AG10803 (cell line): ENCODE data around the gene MBP.

Source experiments
- DNase-seq: peaks from one replicate; pipeline ENCODE4 v3.0.0; 2010; ENCODE audit warnings: low read depth
- H3K4me3 ChIP-seq: 2 replicates; pipeline ENCODE4 v1.5.1; 2011; ENCODE audit warnings: mild to moderate bottlenecking, low read length, control low read depth
- CTCF ChIP-seq: conservative IDR thresholded peaks from 2 replicates; pipeline ENCODE4 v1.5.1; 2011; ENCODE audit warnings: mild to moderate bottlenecking, low read length, control low read depth, inconsistent platforms

The MBP gene

DNA sequence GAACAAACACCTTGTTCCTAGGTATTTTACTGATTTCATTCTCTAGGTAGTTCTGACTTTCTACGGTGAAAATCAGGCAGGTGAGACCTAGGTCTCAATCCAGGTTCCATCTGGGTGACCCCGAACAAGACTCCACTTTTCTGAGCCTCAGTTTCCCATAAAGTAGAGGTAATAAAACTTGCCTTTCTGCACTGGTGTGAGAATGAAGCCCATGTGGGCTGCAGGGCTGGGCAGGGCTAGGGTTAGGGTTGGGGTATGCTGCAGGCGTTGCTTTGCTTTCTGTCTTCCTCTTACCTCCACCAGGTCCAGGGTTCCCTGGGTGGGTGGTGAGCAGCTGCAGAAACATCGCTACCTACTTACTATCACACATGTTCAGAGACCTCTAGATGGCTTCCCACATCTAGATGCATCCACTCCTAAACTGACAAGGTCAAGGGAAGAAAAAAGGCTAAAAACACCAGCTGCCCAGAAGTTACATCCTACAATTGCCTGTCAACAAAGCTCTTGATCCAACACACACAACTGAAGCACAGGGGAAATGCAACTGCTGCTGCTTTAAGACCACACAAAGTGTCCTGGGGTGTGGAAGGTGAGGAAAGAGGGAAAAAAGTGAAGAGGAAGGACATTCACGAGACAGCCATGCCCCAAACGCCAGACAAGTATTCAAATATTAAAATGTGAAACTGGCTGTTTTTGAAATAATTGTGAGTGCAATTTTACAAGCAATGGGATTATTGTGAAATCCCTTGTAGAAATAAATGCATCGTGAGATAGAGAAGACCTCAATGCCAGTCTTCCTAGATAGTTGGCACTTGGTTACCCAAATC, 23.5 kb downstream of the MBP start:
- no peak for DNase-seq
- no peak for TF ChIP-seq CTCF
- peak overlapping the region; percentile 40; the same call in 1 of the 2 replicates for H3K4me3 ChIP-seq

GRCh38 chr18:77108001-77108692, 24.4 kb downstream of the MBP start:
- H3K4me3 ChIP-seq: peak overlapping the region; percentile 40
- no peak for TF ChIP-seq CTCF
- peak; percentile 95 for DNase-seq

- no peak overlapping the region for H3K4me3 ChIP-seq
- DNase-seq: no peak
- no peak for TF ChIP-seq CTCF
Observed at GRCh38 chr18:77107292-77107691, 25.3 kb downstream of the MBP start.

GRCh38 chr18:77106331-77106730, 26.3 kb downstream of the MBP start:
- no peak for TF ChIP-seq CTCF
- no peak overlapping the region for H3K4me3 ChIP-seq
- no peak for DNase-seq

DNA sequence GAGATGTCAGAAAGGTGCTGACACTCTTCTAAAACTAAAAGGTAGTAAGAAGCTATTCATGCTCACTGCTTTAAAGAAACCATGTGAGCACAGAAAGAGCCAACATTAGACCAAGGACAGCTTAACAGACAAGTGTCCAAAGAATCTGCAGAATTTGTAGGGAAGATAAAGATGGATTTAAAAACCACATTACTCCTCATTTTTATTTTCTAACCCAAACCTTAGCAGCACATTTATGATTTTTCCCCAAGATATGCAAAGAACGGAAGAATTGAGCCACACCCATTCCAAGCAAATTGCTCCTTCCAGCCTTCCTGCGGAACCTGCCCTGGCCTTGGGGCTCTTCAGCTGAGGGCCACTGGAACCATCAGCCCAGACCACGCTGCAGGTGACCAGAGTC, 26.9 kb downstream of the MBP start:
- H3K4me3 ChIP-seq: no peak overlapping the region
- TF ChIP-seq CTCF: no peak
- no peak for DNase-seq

DNA sequence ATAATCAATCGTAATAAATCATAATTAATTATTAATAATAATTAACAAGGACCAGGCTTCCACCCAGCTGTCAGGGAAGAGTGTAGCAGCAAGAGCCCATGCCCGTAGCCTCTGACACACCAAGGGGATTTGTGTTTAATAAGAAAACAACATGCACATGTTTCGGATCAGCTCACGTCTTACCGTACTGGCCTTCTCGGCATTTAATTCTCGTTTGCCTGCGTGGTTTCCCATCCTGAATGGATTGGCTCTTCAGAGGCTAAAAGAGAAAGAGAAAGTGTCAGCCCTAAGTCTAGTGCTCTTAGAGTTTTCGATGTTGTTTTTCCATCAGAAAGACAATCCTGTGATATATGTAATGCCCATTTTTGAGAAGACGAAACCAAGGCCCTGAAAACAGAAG, 27.6 kb downstream of the MBP start:
- TF ChIP-seq CTCF: no peak
- no peak overlapping the region for H3K4me3 ChIP-seq
- peak; percentile 18 for DNase-seq

DNA sequence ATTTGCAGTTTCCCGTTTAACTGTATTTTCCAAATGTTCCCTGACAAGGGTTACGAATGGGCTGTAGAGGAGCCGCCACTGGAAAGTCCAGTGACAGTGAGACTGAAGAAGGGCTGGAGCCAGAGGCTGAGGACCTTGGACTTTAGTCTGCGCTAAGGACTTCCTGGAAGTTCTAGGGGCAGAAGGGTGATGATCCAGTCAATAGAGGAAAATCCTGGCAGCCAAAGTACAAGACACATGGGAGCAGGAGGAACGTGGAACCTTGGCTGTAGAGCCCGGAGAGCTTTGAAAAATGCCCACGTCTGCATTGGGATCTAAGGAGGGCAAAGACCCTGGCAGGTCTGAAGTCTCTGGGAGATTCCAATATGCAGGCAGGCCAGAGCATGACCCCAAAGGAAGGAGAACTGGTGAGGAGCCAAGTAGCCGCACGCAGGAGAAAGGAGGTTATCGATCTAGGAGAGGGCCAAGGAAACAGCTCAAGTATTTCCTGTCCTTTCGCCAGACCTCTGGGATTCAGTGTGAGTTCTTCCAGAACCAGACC, 28.5 kb downstream of the MBP start:
- no peak overlapping the region for H3K4me3 ChIP-seq
- TF ChIP-seq CTCF: no peak
- DNase-seq: peak; percentile 39
